Osteoblast (primary cell): ENCODE results near the gene MAZ. TPM values are rescaled to one million over a fixed set of nuclear protein-coding genes. Genes with fewer than 3 reads are reported as not detected.
A peak's percentile ranks its signal among the peaks of the same experiment; 100 is the strongest.
"Not testable (repeated sequence)": the region's sequence is repeated elsewhere in the genome, so short reads cannot be mapped to it uniquely, and the experiment has no call there.

Source experiments
- DNase-seq: peaks from one replicate; pipeline ENCODE4 v3.0.0; 2011; ENCODE audit warnings: low spot score, mixed read lengths; ENCODE audit not compliant: insufficient read length; ENCODE audit errors: missing footprints
- H2AFZ ChIP-seq: 2 replicates; pipeline ENCODE4 v1.6.0; 2011; ENCODE audit warnings: mild to moderate bottlenecking, low read length
- H3K27ac ChIP-seq: 2 replicates; pipeline ENCODE4 v1.5.1; 2011; ENCODE audit warnings: mild to moderate bottlenecking, low read depth, low read length, moderate library complexity
- H3K27me3 ChIP-seq: 2 replicates; pipeline ENCODE4 v1.6.0; 2012; ENCODE audit warnings: mild to moderate bottlenecking, control low read depth, inconsistent platforms, low read length, moderate library complexity; ENCODE audit not compliant: insufficient read depth
- H3K36me3 ChIP-seq: 2 replicates; pipeline ENCODE4 v1.5.1; 2011; ENCODE audit warnings: mild to moderate bottlenecking, low read length, control low read depth, moderate library complexity; ENCODE audit not compliant: insufficient read depth
- H3K4me1 ChIP-seq: 2 replicates; pipeline ENCODE4 v1.5.1; 2011; ENCODE audit warnings: mild to moderate bottlenecking, low read length, control low read depth, moderate library complexity; ENCODE audit not compliant: insufficient read depth
- H3K4me2 ChIP-seq: 2 replicates; pipeline ENCODE4 v1.6.0; 2011; ENCODE audit warnings: mild to moderate bottlenecking, low read length; ENCODE audit not compliant: insufficient read depth
- H3K4me3 ChIP-seq: fragments of 200-600 bp; sonication (generic); 3 replicates; pipeline ENCODE4 v1.5.1; 2012; ENCODE audit warnings: mild to moderate bottlenecking, low read length, inconsistent platforms; ENCODE audit not compliant: insufficient read depth
- H3K79me2 ChIP-seq: 2 replicates; pipeline ENCODE4 v1.6.0; 2012; ENCODE audit warnings: mild to moderate bottlenecking, low read length, control low read depth, inconsistent platforms; ENCODE audit not compliant: insufficient read depth
- H3K9me3 ChIP-seq: 2 replicates; pipeline ENCODE4 v1.5.1; 2011; ENCODE audit warnings: low read depth, low read length, control low read depth
- H4K20me1 ChIP-seq: 2 replicates; pipeline ENCODE4 v1.6.0; 2012; ENCODE audit warnings: mild to moderate bottlenecking, low read length, control low read depth; ENCODE audit not compliant: insufficient read depth
- CTCF ChIP-seq: IDR thresholded peaks from 2 replicates; pipeline ENCODE4 v1.5.1; 2011; ENCODE audit warnings: mild to moderate bottlenecking, low read depth, low read length, moderate library complexity; ENCODE audit errors: extremely low read depth
- total RNA-seq: library from RNA; depleted of rRNA; stranded (reverse); fragments of >200 nt; gene quantifications from 2 replicates; pipeline ENCODE4 v1.2.3, GENCODE V29; 2012

The MAZ gene
- total RNA-seq, 1 donor, result 267 TPM

- peak overlapping the region; percentile 81 for H3K4me2 ChIP-seq
- H2AFZ ChIP-seq, result peak overlapping the region; percentile 99
- H3K27ac ChIP-seq, result no peak overlapping the region
- H3K4me1 ChIP-seq, result peaks cover 7% of the 10 kb centered on the region
- no peaks in the 10 kb centered on the region for H3K36me3 ChIP-seq
- H3K9me3 ChIP-seq, result no peaks in the 10 kb centered on the region
- peak; percentile 96 for DNase-seq
- H3K79me2 ChIP-seq, result no peaks in the 10 kb centered on the region
- TF ChIP-seq CTCF, result peak; percentile 83
- peaks cover 17% of the 10 kb centered on the region for H3K27me3 ChIP-seq
- H4K20me1 ChIP-seq, result no peaks in the 10 kb centered on the region
- peak overlapping the region; percentile 63 for H3K4me3 ChIP-seq
These were observed 21.3 kb upstream of the MAZ start for GRCh38 chr16:29784901-29785500.

- H3K79me2 ChIP-seq, result peaks cover 16% of the 10 kb centered on the region
- peaks cover 16% of the 10 kb centered on the region for H3K4me1 ChIP-seq
These were observed 19.2 kb upstream of the MAZ start for GRCh38 chr16:29787155-29787554.

GRCh38 chr16:29789775-29790182 lies 16.6 kb upstream of the MAZ start:
- peaks cover 42% of the 10 kb centered on the region for H3K79me2 ChIP-seq
- no peaks in the 10 kb centered on the region for H4K20me1 ChIP-seq
- H3K9me3 ChIP-seq, result no peaks in the 10 kb centered on the region
- peak overlapping the region; percentile 87 for H3K4me2 ChIP-seq
- H2AFZ ChIP-seq, result peak overlapping the region; percentile 95
- H3K36me3 ChIP-seq, result no peaks in the 10 kb centered on the region
- peaks cover 16% of the 10 kb centered on the region for H3K4me1 ChIP-seq
- no peaks in the 10 kb centered on the region for H3K27me3 ChIP-seq
- peak overlapping the region; percentile 61 for H3K27ac ChIP-seq
- peak; percentile 79 for DNase-seq
- H3K4me3 ChIP-seq, result peak overlapping the region; percentile 98
- no peak for TF ChIP-seq CTCF

More at GRCh38 chr16:29787155-29787554, 19.2 kb upstream of the MAZ start:
- H4K20me1 ChIP-seq, H2AFZ ChIP-seq, H3K4me2 ChIP-seq, H3K27ac ChIP-seq, H3K36me3 ChIP-seq, H3K4me3 ChIP-seq, H3K27me3 ChIP-seq, H3K9me3 ChIP-seq, DNase-seq: not testable (repeated sequence)

GRCh38 chr16:29790183-29790948 lies 16.0 kb upstream of the MAZ start, which contains the start of gene KIF22:
TSS of gene KIF22 (plus strand) at chr16:29790751. CDS start at chr16:29790760, 9 bp downstream.
- H2AFZ ChIP-seq, result peak within 1 kb of the TSS; percentile 95
- peak within 1 kb of the TSS; percentile 61 for H3K27ac ChIP-seq
- H4K20me1 ChIP-seq, result no peaks in the 10 kb centered on the region
- H3K27me3 ChIP-seq, result no peaks in the 10 kb centered on the region
- peak within 1 kb of the TSS; percentile 87 for H3K4me2 ChIP-seq
- peak within 1 kb of the TSS; percentile 98 for H3K4me3 ChIP-seq
- H3K4me1 ChIP-seq, result peaks cover 13% of the 10 kb centered on the region
- H3K9me3 ChIP-seq, result no peaks in the 10 kb centered on the region
- peak; percentile 75 for TF ChIP-seq CTCF
- H3K79me2 ChIP-seq, result peaks cover 48% of the 10 kb centered on the region
- DNase-seq, result peak; percentile 100
- no peaks in the 10 kb centered on the region for H3K36me3 ChIP-seq
